NCI-H128 (cell line): ENCODE measurements around the gene PABPC1L.
A peak's percentile ranks its signal among the peaks of the same experiment; 100 is the strongest.

Experiments used
- DNase-seq: peaks from one replicate; lab custom pipeline; 2025; ENCODE audit not compliant: unreplicated experiment; lab: John Stamatoyannopoulos, UW

Gene PABPC1L

GRCh38 chr20:44942264-44942973 is 32.6 kb downstream of the PABPC1L start:
- no peak for DNase-seq

DNA sequence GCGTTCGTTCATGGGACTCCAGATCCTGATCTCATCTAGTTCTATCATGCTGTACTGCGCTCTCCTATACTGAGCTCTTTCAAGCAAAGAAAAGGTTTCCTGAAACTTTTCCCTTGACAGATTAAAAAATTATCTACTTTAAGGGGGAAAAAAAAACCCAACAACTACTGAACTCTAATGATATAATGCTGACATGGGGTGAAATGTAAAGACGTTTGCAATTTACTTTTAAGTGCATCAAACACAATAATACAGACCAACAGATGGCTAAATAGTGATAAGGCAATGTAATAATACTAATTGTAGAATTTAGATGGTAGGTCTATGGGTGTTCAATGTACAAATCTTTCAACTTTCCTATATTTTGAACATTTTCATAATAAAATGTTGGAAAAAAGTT is 34.0 kb downstream of the PABPC1L start:
- DNase-seq: no peak

- no peak for DNase-seq
These were observed 35.4 kb downstream of the PABPC1L start for GRCh38 chr20:44945261-44945660.

DNA sequence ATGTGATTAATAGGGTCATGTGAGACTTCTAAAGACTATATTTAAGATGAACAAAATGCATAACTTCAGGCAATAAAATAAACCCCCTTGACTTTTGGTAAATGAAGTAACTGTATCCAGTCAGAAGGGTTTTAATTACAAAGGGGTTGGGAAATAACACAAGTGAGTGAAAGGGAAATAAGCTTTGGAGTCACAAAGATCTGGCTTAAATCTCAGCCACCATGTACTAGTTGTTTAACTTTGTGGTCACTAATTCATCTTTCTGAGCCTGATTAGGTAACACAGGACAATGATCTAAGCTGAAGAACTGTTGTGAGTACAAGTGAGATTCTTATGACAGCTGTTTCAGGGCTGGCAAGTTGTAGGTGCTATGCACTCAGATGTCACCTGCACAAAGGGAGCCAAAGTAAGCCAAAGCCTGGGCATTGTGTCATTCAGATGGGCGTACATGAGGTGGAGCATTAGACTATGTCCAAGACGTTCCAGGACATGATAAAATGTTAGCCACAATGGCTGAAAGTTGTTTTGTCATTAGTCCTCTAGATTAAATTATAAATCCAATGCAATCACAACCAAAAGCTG is 36.5 kb downstream of the PABPC1L start:
- no peak for DNase-seq

DNA sequence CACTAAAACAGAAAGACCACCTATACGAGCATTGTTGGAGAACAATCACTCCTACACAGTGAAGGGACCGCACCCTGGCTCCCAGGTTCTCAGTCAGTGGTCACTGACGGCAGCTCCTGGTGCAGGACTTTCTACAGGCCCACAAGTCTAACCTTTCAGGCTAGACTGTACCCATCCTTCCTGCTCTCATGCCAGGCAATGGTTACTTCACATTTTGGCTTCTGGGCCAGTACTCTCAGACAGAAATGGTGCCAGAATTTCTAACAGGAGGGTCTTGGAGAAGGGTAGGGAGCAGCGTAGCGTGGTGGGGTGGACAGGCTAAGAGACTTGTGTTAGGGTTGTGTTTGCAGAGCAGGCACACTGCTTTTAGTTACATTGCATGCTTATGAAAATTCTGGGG is 38.2 kb downstream of the PABPC1L start:
- no peak for DNase-seq

- DNase-seq: no peak
These were observed 38.7 kb downstream of the PABPC1L start for GRCh38 chr20:44948513-44948912.

GRCh38 chr20:44950368-44950767 is 40.5 kb downstream of the PABPC1L start:
- no peak for DNase-seq

GRCh38 chr20:44952731-44953130 is 42.9 kb downstream of the PABPC1L start:
- no peak for DNase-seq

DNA sequence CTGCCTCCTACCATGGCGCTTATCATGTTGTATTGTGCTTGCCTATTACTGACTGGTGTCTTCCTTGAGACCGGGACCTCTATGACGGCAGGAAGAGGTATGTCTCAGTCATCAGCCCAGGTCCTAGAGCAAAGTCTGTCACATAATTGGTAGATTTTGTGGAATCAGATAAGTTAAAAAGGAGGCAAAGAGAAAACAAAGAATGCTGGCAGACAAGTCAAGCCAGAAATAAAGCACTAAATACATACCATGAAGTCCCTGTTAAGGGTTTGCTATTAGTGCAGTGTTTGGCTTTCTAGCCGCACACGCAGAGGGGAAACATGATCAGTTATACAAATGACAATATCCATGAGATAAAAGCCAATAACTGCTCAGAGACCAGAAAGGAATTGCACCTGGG is 44.4 kb downstream of the PABPC1L start:
- no peak for DNase-seq

DNA sequence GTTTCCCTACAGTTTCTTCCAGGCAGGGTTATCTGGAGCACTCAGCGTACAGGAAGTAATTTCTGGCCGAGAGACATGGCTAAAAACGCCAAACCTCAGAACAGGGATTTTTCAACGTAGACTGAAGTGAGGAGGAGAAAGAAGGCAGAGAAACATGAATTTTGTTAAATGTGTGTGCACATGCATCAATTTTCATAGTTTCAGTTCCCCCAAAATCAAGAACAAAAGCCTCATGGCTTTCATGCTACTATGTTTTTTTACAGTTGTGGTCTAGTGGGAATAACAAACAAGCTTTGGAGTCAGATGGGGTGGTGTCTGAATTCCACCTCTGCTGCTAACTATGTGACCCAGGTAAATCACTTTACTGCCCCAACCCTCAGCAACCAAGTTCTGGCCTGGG is 45.4 kb downstream of the PABPC1L start:
- DNase-seq: no peak

GRCh38 chr20:44956410-44956809 is 46.5 kb downstream of the PABPC1L start:
- no peak for DNase-seq

- DNase-seq: no peak
These were observed 48.4 kb downstream of the PABPC1L start for GRCh38 chr20:44958276-44958675.

DNA sequence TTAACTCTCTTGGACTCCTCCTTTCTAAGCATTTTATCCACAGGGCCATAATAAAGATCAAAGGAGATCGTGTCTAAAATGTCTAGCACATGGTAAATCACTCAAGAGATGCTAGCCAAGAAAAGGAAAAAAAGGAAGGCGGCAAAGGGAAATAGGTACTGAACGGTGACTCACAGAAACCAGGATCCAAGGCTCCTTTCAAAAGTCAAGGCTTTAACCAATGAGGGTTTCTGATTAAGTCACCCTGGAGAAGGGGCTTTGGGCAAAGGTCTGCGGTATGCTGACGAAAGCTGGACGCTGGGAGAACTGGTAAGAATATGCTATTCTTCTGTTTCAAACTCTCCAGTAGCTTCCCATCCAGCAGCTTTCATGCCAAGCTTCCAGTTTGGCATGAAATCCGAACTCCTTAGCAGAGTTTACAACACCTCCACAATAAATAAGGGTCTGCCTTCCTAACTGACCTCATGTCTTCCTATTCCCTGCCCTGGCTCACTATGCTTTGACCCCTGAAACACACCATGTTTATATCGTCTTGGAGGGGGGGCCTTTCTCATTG is 49.3 kb downstream of the PABPC1L start:
- DNase-seq: no peak

- DNase-seq: no peak
These were observed 49.8 kb downstream of the PABPC1L start for GRCh38 chr20:44959638-44960102.

DNA sequence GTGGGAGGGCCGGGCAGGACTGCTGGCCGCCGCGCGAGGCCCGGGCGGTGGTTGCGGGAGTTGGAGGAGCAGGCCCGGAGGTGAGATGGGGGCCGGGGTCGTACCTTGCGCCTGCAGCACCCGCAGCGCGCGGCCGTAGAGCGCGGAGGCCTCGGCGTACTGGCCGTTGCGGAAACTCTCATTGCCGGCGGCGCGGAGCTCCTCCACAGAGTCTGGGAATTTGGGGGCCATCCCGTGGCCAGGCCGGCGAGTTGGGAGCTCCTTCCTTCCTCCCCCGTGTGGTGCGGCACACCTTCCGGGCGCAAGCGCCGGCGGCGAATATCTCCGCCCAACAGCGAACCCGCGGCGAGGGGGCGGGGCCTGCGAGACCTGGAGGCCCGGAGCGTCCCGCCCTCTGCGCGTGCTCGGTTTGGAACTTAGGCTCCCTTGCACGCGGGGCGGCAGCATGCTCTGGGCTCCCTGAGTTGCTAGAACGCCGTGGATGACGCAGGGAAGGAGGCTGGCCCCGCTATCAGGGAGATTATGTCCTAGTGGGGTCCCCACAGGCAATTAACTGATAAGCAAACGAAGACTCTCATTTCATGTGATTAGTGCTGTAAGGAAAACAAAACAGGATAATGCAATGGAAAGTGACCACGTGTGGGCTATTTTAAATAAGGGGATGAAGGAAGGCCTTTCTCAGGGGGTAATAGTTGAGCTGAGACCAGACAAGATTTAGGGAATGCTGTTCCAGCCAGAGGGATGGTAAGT is 50.4 kb downstream of the PABPC1L start, which contains the start of gene TOMM34:
TOMM34 (minus strand) TSS at position 295 of the 750 bp plus-strand sequence; CDS start at position 231, 64 bp downstream.
- peak; percentile 83 for DNase-seq

- no peak for DNase-seq
These were observed 51.4 kb downstream of the PABPC1L start for GRCh38 chr20:44961011-44961869.

- DNase-seq: no peak
These were observed 52.0 kb downstream of the PABPC1L start for GRCh38 chr20:44961870-44962267.

DNA sequence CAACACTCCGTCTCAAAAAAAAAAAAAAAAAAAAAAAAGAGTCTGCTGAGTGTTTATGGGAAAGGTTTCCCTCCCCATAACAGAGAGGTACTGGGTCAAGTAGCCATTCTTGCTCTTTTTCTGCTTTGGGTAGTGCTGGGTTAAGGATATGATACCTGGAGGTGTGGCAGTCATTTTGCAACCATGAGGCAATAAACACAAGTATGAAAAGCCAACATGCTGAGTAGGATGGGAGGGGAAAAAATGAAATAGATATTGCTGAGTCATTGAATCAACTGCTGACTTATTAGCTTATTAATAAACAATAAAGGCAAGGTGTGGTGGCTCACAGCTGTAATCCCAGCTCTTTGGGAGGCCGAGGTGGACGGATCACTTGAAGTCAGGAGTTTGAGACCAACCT is 52.6 kb downstream of the PABPC1L start:
- DNase-seq: no peak

- no peak for DNase-seq
These were observed 53.7 kb downstream of the PABPC1L start for GRCh38 chr20:44963325-44964215.

DNA sequence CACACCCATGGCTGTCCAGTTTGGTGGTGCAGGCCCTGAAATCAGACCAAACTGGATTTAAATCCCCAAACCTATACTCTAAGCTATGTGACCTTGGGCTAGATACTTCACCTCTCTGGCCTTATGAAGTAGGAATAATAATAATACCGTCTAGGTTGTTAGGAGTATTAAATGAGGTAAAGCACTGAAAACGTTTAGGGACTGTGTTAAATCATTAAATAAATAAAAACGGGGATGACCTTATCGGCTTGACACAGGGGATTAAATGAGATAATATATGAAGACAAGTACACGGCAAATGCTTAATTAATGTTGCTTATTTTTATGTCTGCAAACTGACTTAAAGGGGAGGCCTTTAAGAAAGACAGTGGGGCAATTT is 55.8 kb downstream of the PABPC1L start:
- DNase-seq: no peak
